ENCODE measurements around the gene MRPS18A. TPM values are rescaled to one million over a fixed set of nuclear protein-coding genes. Genes with fewer than 3 reads are reported as not detected.
A peak's percentile ranks its signal among the peaks of the same experiment; 100 is the strongest.
"Not testable (repeated sequence)": the region's sequence is repeated elsewhere in the genome, so short reads cannot be mapped to it uniquely, and the experiment has no call there.

MRPS18A gene
- total RNA-seq, 4 donors from 2014 or later, result 30.3 to 54.7 (median 42.5) TPM

DNA sequence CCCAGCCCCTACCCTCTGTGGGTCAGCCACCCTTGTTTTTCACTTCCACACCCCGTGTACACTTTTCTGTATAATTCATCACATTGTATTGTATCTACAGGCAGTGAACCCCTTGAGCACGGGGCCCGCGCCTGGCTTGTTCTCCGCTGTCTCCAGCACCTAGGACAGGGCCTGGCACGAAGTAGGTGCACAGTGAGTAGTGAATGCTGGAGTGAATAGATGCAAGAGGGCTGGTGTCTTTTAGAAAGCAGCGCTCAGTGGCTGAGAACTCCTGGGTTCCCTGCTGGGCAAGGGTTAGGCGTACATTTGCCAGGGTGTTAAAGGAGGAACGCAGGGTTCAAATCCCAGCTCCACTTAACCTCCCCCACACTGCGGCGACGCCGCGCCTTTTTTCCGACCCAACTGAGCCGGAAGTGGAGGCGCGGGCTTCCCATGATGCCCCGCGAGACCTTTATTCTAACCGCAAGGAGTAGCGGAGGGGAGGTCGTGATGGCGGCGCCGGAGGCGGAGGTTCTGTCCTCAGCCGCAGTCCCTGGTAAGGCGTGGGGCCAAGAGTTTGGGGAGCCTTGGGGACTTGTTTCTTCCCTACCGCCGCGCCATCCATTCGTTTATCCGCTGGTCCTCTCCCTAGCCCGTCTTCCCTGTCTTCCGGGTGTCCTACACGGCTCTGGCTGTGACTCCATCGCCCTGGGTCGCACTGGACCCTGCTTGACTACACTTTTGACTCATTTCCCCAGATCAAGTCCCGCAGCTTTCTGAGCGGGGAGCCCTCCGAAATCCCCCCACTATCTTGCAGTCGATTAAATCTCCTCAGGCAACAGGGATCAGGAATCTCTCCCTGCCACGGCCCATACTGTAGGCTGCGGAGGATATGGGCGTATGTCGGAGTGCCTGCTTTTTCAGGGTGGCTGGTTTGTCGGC is 51.9 kb downstream of the MRPS18A start, which contains the start of gene MAD2L1BP:
Gene MAD2L1BP, plus strand, starts transcription at position 454 of the 921 bp plus-strand sequence. Its CDS starts 36 bp downstream, at position 490.
- TF ChIP-seq, protein P1, sequence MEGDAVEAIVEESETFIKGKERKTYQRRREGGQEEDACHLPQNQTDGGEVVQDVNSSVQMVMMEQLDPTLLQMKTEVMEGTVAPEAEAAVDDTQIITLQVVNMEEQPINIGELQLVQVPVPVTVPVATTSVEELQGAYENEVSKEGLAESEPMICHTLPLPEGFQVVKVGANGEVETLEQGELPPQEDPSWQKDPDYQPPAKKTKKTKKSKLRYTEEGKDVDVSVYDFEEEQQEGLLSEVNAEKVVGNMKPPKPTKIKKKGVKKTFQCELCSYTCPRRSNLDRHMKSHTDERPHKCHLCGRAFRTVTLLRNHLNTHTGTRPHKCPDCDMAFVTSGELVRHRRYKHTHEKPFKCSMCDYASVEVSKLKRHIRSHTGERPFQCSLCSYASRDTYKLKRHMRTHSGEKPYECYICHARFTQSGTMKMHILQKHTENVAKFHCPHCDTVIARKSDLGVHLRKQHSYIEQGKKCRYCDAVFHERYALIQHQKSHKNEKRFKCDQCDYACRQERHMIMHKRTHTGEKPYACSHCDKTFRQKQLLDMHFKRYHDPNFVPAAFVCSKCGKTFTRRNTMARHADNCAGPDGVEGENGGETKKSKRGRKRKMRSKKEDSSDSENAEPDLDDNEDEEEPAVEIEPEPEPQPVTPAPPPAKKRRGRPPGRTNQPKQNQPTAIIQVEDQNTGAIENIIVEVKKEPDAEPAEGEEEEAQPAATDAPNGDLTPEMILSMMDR (IDR thresholded peaks at IDR 0.05), result no peak
- ATAC-seq (ENCODE audit: low FRiP score) (peak; percentile 86), DNase-seq (ENCODE audit: low spot score) (peak; percentile 70)

DNA sequence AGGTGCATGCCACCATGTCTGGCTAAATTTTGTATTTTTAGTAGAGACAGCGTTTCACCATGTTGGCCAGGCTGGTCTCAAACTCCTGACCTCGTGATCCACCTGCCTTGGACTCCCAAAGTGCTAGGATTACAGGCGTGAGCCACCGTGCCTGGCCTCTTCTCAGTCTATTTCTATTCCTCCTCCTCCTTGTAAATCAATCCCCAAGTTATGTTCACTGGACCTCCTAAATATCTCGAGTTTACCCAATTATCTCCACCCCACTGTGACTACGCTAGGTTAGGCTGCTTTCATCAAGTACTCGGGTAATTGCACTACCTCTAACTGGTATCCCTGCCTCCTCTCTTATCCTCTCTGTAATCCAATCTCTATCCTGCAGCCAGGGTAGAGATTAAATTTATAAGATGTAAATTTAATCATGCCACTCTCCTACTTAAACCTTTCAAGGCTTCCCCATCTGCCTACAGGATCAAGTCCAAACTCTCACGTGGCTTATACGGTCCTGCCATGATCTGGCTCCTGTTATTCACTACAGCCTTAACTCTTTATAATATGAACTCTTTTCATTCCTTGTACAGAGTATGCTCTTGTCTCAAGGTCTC is 52.8 kb downstream of the MRPS18A start:
- DNase-seq (ENCODE audit: low spot score), result no peak
- TF ChIP-seq, protein P1 (IDR thresholded peaks at IDR 0.05), result no peak
- ATAC-seq (ENCODE audit: low FRiP score), result no peak

GRCh38 chr6:43633002-43633401 is 54.6 kb downstream of the MRPS18A start:
- DNase-seq (ENCODE audit: low spot score), result not testable (repeated sequence)

GRCh38 chr6:43630980-43631619 is 56.5 kb downstream of the MRPS18A start:
- ATAC-seq (ENCODE audit: low FRiP score) (no peak), DNase-seq (ENCODE audit: low spot score) (no peak)

More at GRCh38 chr6:43633002-43633401, 54.6 kb downstream of the MRPS18A start:
- ATAC-seq (ENCODE audit: low FRiP score), result not testable (repeated sequence)

DNA sequence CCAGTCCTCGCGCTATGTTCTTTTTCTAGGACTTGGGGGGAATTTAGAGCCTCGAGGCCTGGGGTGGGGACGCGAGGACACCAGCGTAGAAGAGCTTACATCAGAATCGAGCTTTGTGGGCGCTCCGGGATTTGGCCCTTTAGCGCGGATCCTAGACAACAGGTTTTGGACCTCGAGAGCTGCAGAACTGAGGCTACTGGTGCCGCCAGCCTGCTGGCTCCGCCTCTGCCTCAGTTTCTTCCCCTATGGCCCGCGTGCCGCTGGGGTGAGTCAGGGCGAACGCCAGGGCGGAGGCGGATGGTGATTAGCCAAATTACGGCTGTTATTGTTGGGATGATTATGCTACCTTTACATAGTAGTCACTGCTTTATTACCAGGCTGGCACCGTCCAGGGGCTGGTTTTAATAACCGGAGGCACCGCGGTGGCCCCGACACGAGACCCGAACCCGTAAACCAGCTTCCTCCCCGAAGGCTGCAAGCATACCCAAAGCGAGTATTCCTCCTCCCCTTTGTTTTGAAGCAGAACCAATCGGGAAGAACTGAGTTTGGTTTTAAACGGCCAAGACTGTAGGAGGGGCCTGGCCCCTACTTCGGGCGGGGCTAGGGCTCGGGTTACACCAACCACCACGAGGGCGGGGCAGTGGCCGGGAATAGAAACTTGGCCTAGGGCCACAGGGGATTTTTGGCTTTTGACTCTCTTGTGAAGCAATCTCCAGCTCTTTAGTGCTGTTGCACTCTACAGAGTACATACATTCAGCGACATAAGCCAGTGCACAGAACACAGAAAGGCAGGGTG is 57.9 kb downstream of the MRPS18A start:
- TF ChIP-seq, protein P1 (IDR thresholded peaks at IDR 0.05), result no peak
- DNase-seq (ENCODE audit: low spot score) (peak; percentile 88), ATAC-seq (ENCODE audit: low FRiP score) (peak; percentile 85)

More at GRCh38 chr6:43630980-43631619, 56.5 kb downstream of the MRPS18A start:
- TF ChIP-seq, protein P1 (IDR thresholded peaks at IDR 0.05), result no peak

GRCh38 chr6:43629104-43629504 is 58.5 kb downstream of the MRPS18A start, which contains the start of gene GTPBP2:
Gene GTPBP2 (minus strand): TSS chr6:43629264. CDS start chr6:43629162, 102 bp downstream.
- DNase-seq (ENCODE audit: low spot score) (peak; percentile 93), ATAC-seq (ENCODE audit: low FRiP score) (peak; percentile 95)
- TF ChIP-seq, protein P1 (IDR thresholded peaks at IDR 0.05), result no peak
